GM13977 (cell line): ENCODE results near the gene KNTC1.
A peak's percentile ranks its signal among the peaks of the same experiment; 100 is the strongest.
"Not testable (repeated sequence)": the region's sequence is repeated elsewhere in the genome, so short reads cannot be mapped to it uniquely, and the experiment has no call there.

Experiments
- DNase-seq: peaks from one replicate; pipeline ENCODE4 v3.0.0; 2012; ENCODE audit warnings: low spot score
- in situ Hi-C: fragments of 300-500 bp; cut with MboI; formaldehyde crosslinking; loops from one replicate; pipeline ENCODE4 v1.12.0; 2022; ENCODE audit warnings: low sequenced_read_pairs, low pct_unique_long_range_greater_than_20kb, mixed read lengths, inconsistent platforms; ENCODE audit not compliant: unreplicated experiment
- TF ChIP-seq, protein P1 (sequence below): IDR thresholded peaks from 2 replicates; pipeline ENCODE4 v1.5.1; 2012; ENCODE audit warnings: mild to moderate bottlenecking, control low read depth; ENCODE audit not compliant: insufficient read depth; ENCODE audit errors: extremely low read depth, missing control alignments

Gene KNTC1

DNA sequence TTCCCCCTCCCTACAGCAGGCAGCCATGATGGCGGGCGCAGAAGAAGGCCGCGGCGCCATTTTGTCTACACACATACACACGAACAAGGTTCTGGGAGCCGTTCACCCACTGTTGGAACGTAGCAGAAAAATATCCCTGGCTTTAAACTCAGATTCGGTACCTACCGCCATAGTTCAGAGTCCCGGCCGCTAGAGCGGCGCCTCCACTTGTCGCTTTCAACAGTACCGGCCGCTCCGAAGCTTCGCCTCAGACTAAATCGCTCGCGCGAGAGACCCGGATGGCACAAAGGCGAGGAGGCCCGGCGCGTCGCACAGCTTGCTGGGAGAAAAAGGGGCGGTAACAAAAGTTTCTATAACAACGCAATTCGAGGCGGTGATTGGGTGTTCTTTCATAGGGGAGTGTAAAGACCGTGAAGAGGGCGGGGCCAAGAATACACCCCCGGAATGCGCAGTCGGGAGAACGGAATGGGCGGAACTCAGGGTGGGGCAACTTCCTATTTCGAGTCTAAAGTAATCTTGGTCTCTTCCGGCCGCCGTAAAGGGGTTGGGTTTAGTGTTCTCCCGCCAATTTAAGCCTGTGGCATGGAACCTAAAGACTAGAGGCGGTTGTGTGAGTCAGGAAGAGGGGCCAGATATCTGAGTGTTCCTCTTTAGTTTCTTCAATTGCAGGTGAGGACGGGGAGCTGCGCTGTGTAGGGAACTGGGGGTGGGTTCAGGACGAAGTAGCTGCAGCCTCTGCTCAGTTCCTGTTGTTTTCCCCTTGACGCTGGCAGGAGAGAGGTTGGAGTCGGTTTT, at the start of gene KNTC1, which contains the start of gene RSRC2:
Gene KNTC1 (plus strand): TSS at position 567 of the 795 bp plus-strand sequence. CDS start 2,815 bp downstream, outside the sequence.
Gene RSRC2 (minus strand): TSS at position 254 of the 795 bp plus-strand sequence. CDS start 83 bp downstream, at position 171.
- in situ Hi-C loops: no loop called here
- peak; percentile 93 for DNase-seq
- TF ChIP-seq, protein P1, sequence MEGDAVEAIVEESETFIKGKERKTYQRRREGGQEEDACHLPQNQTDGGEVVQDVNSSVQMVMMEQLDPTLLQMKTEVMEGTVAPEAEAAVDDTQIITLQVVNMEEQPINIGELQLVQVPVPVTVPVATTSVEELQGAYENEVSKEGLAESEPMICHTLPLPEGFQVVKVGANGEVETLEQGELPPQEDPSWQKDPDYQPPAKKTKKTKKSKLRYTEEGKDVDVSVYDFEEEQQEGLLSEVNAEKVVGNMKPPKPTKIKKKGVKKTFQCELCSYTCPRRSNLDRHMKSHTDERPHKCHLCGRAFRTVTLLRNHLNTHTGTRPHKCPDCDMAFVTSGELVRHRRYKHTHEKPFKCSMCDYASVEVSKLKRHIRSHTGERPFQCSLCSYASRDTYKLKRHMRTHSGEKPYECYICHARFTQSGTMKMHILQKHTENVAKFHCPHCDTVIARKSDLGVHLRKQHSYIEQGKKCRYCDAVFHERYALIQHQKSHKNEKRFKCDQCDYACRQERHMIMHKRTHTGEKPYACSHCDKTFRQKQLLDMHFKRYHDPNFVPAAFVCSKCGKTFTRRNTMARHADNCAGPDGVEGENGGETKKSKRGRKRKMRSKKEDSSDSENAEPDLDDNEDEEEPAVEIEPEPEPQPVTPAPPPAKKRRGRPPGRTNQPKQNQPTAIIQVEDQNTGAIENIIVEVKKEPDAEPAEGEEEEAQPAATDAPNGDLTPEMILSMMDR: no peak

DNA sequence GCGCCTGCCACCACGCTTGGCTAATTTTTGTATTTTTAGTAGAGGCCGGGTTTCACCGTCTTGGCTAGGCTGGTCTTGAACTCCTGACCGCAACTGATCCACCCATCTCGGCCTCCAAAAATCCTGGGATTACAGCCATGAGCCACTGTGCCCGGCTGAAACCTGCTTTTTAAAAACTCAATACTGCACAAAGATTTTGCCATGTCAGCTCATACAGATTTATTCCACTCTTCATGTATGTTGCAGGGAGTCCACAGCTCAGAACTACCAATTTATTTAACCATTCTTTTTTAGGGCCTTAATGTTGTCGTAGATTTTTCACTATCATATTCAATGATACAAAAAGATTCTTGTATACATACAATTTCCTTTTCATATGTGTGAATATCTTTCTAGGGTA, 46.3 kb upstream of the KNTC1 start:
- DNase-seq: no peak
- in situ Hi-C loops: no loop called here
- TF ChIP-seq, protein P1: no peak

GRCh38 chr12:122481861-122482260, 45.2 kb upstream of the KNTC1 start:
- TF ChIP-seq, protein P1: no peak
- in situ Hi-C loops: no loop called here
- DNase-seq: no peak

GRCh38 chr12:122483969-122484368, 43.1 kb upstream of the KNTC1 start:
- in situ Hi-C loops: no loop called here
- TF ChIP-seq, protein P1: no peak
- no peak for DNase-seq

DNA sequence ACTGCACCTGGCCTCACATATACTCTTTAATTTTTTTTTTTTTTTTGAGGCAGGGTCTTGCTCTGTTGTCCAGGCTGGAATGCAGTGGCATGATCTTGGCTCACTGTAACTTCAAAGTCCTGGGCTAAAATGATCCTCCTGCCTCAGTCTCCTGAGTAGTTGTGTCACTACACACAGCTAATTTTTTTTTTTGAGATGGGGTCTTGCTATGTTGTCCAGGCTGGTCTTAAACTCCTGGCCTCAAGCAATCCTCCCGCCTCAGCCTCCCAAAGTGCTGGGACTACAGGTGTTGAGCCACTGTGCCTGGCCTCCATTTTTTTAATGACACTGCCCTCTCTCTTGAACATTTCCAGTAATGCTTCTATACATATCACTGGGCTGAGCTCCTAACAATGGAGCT, 42.7 kb upstream of the KNTC1 start:
- in situ Hi-C loops: not testable (repeated sequence)

GRCh38 chr12:122486360-122486759, 40.7 kb upstream of the KNTC1 start:
- in situ Hi-C loops, DNase-seq: not testable (repeated sequence)

More for the DNA sequence above, 42.7 kb upstream of the KNTC1 start:
- not testable (repeated sequence) for DNase-seq

- DNase-seq: no peak
- TF ChIP-seq, protein P1: no peak
- in situ Hi-C loops: no loop called here
These were observed 40.1 kb upstream of the KNTC1 start for GRCh38 chr12:122486805-122487426.

- DNase-seq, in situ Hi-C loops: not testable (repeated sequence)
These were observed 39.2 kb upstream of the KNTC1 start for GRCh38 chr12:122487807-122488206.
